ENCODE results near the gene PHLDA3. TPM values are rescaled to one million over a fixed set of nuclear protein-coding genes. Genes with fewer than 3 reads are reported as not detected.
A peak's percentile ranks its signal among the peaks of the same experiment; 100 is the strongest.

PHLDA3 gene
- total and polyA plus RNA-seq, 10 donors, result 3.6 to 17.4 (median 6.8) TPM

- H3K4me1 ChIP-seq, result no peaks in the 10 kb centered on the region
- no peak overlapping the region for H3K4me3 ChIP-seq
- intact Hi-C loops (cut with DNase I; ENCODE audit: low total_unique reads), result no loop called here
- no peak overlapping the region for H3K27ac ChIP-seq
- DNase-seq, result peak; percentile 57
- TF ChIP-seq CTCF (IDR thresholded peaks at IDR 0.05 in 8 of 11, conservative IDR thresholded peaks at IDR 0.05 in 3 of 11) (no peak), POLR2A (IDR thresholded peaks at IDR 0.05) (no peak), POLR2AphosphoS5 (IDR thresholded peaks at IDR 0.05) (no peak)
- H3K9me3 ChIP-seq, result no peaks in the 10 kb centered on the region
- 48 to 62% (median 50%) methylated on average over 14 to 15 of the region's 15 CpGs for WGBS, 5 donors
- H3K36me3 ChIP-seq, result no peaks in the 10 kb centered on the region
- peaks cover 0 to 13% (median 0%) of the 10 kb centered on the region in 7 donors for H3K27me3 ChIP-seq (replicated peaks in 1 of 7)
Observed at GRCh38 chr1:201426479-201427310, 42.3 kb downstream of the PHLDA3 start.

GRCh38 chr1:201424146-201424545 is 44.8 kb downstream of the PHLDA3 start:
- intact Hi-C loops (cut with DNase I; ENCODE audit: low total_unique reads), result no loop called here
- TF ChIP-seq POLR2AphosphoS5 (IDR thresholded peaks at IDR 0.05) (no peak), POLR2A (IDR thresholded peaks at IDR 0.05) (no peak), CTCF (IDR thresholded peaks at IDR 0.05 in 8 of 11, conservative IDR thresholded peaks at IDR 0.05 in 3 of 11) (no peak)
- Histone ChIP-seq H3K36me3 (no peaks in the 10 kb centered on the region), H3K9me3 (no peaks in the 10 kb centered on the region), H3K4me1 (no peaks in the 10 kb centered on the region), H3K27ac (no peak overlapping the region), H3K4me3 (no peak overlapping the region), H3K27me3 (replicated peaks in 1 of 7) (no peaks in the 10 kb centered on the region)
- 81 to 98% (median 88%) methylated on average over 2 of the region's 2 CpGs for WGBS, 5 donors
- DNase-seq, result peak; percentile 50

GRCh38 chr1:201423655-201424054 is 45.3 kb downstream of the PHLDA3 start:
- no peak for TF ChIP-seq POLR2AphosphoS5 (IDR thresholded peaks at IDR 0.05)
- Histone ChIP-seq H3K4me3 (no peak overlapping the region), H3K27me3 (replicated peaks in 1 of 7) (no peaks in the 10 kb centered on the region), H3K36me3 (no peaks in the 10 kb centered on the region), H3K4me1 (no peaks in the 10 kb centered on the region), H3K27ac (no peak overlapping the region), H3K9me3 (no peaks in the 10 kb centered on the region)
- intact Hi-C loops (cut with DNase I; ENCODE audit: low total_unique reads), result no loop called here
- no peak for DNase-seq
- 86 to 96% (median 92%) methylated on average over 6 of the region's 6 CpGs for WGBS, 5 donors

- no peaks in the 10 kb centered on the region for H3K9me3 ChIP-seq
- H3K36me3 ChIP-seq, result no peaks in the 10 kb centered on the region
- 60 to 82% (median 76%) methylated on average over 6 of the region's 6 CpGs for WGBS, 5 donors
- DNase-seq, result peak; percentile 4
- no peak overlapping the region for H3K27ac ChIP-seq
- no peaks in the 10 kb centered on the region for H3K4me1 ChIP-seq
- intact Hi-C loops (cut with DNase I; ENCODE audit: low total_unique reads), result no loop called here
- no peak overlapping the region for H3K4me3 ChIP-seq
- H3K27me3 ChIP-seq (replicated peaks in 1 of 7), result no peaks in the 10 kb centered on the region
- TF ChIP-seq CTCF (IDR thresholded peaks at IDR 0.05 in 8 of 11, conservative IDR thresholded peaks at IDR 0.05 in 3 of 11), result no peak
- no peak for TF ChIP-seq POLR2AphosphoS5 (IDR thresholded peaks at IDR 0.05)
- TF ChIP-seq POLR2A (IDR thresholded peaks at IDR 0.05), result no peak
Observed at GRCh38 chr1:201422436-201423030, 46.5 kb downstream of the PHLDA3 start.
